Liver (tissue), 9 donors: ENCODE results near the gene CELF2. TPM values are rescaled to one million over a fixed set of nuclear protein-coding genes. Genes with fewer than 3 reads are reported as not detected.

Experiments used
- DNase-seq: peaks from one replicate; pipeline ENCODE4 v3.0.0-alpha.2; 2017; ENCODE audit warnings: low spot score
- H3K27ac ChIP-seq, 2 donors: one replicate each; pipeline ENCODE4 v1.7.0; 2013; ENCODE audit warnings: inconsistent platforms in 2 of 2, low read length in 2 of 2, control low read depth in 1 of 2, low read depth in 1 of 2, mild to moderate bottlenecking in 1 of 2
- H3K27me3 ChIP-seq, 4 donors: one replicate each; pipeline versions ENCODE4 v1.6.1 to v1.7.0; 2013; ENCODE audit warnings: low read length in 3 of 4, inconsistent platforms in 1 of 4, mild to moderate bottlenecking in 1 of 4, moderate library complexity in 1 of 4; ENCODE audit not compliant: control insufficient read depth in 4 of 4, insufficient read depth in 4 of 4
- H3K36me3 ChIP-seq, 4 donors: one replicate each; pipeline versions ENCODE4 v1.6.1 to v1.7.0; 2013; ENCODE audit warnings: low read length in 3 of 4, mild to moderate bottlenecking in 3 of 4, low read depth in 1 of 4, moderate library complexity in 1 of 4; ENCODE audit not compliant: control insufficient read depth in 4 of 4, insufficient read depth in 3 of 4
- H3K4me1 ChIP-seq, 4 donors: one replicate each; pipeline versions ENCODE4 v1.6.1 to v1.7.0; 2013; ENCODE audit warnings: low read length in 3 of 4, mild to moderate bottlenecking in 3 of 4, moderate library complexity in 1 of 4; ENCODE audit not compliant: control insufficient read depth in 4 of 4, insufficient read depth in 4 of 4
- H3K4me3 ChIP-seq, 3 donors: one replicate each; pipeline versions ENCODE4 v1.6.1 to v1.7.0; 2013; ENCODE audit warnings: low read length in 3 of 3, control low read depth in 1 of 3, low read depth in 1 of 3, mild to moderate bottlenecking in 1 of 3
- H3K9ac ChIP-seq, 2 donors: one replicate each; pipeline ENCODE4 v1.7.0; 2013; ENCODE audit warnings: low read length in 2 of 2, mild to moderate bottlenecking in 2 of 2, moderate library complexity in 2 of 2, control low read depth in 1 of 2, low read depth in 1 of 2
- H3K9me3 ChIP-seq, 4 donors: one replicate each; pipeline versions ENCODE4 v1.6.1 to v1.7.0; 2013; ENCODE audit warnings: low read length in 3 of 4; ENCODE audit not compliant: control insufficient read depth in 4 of 4
- EGR1 ChIP-seq, 2 donors: IDR thresholded peaks; 2 replicates each; pipeline ENCODE4 v1.6.1; 2016 to 2018; ENCODE audit warnings: antibody characterized with exemption in 2 of 2, low read depth in 2 of 2
- FOXA1 ChIP-seq: IDR thresholded peaks from 2 replicates; pipeline ENCODE4 v1.6.1; 2016; ENCODE audit warnings: antibody characterized with exemption
- FOXA2 ChIP-seq: IDR thresholded peaks from 2 replicates; pipeline ENCODE4 v1.6.1; 2016; ENCODE audit warnings: antibody characterized with exemption
- GABPA ChIP-seq, 2 donors: IDR thresholded peaks in 1 of 2; conservative IDR thresholded peaks in 1 of 2; 2 replicates each; pipeline ENCODE4 v1.6.1; 2016; ENCODE audit warnings: antibody characterized with exemption in 2 of 2, mild to moderate bottlenecking in 1 of 2, moderate library complexity in 1 of 2
- HNF4A ChIP-seq, 2 donors: conservative IDR thresholded peaks; 2 replicates each; pipeline ENCODE4 v1.6.1; 2016; ENCODE audit warnings: antibody characterized with exemption in 2 of 2, mild to moderate bottlenecking in 2 of 2
- HNF4G ChIP-seq: IDR thresholded peaks from 2 replicates; pipeline ENCODE4 v1.6.1; 2016; ENCODE audit warnings: antibody characterized with exemption
- JUND ChIP-seq, 2 donors: IDR thresholded peaks; 2 replicates each; pipeline ENCODE4 v1.6.1; 2016; ENCODE audit warnings: antibody characterized with exemption in 2 of 2
- NR2F2 ChIP-seq: IDR thresholded peaks from 2 replicates; pipeline ENCODE4 v1.6.1; 2016; ENCODE audit warnings: antibody characterized with exemption
- RAD21 ChIP-seq, 2 donors: IDR thresholded peaks; 2 replicates each; pipeline ENCODE4 v1.6.1; 2016; ENCODE audit warnings: antibody characterized with exemption in 2 of 2, mild to moderate bottlenecking in 2 of 2
- RXRA ChIP-seq, 2 donors: IDR thresholded peaks; 2 replicates each; pipeline ENCODE4 v1.6.1; 2017 to 2018; ENCODE audit warnings: antibody characterized with exemption in 2 of 2, mild to moderate bottlenecking in 1 of 2
- SP1 ChIP-seq: IDR thresholded peaks from 2 replicates; pipeline ENCODE4 v1.6.1; 2018; ENCODE audit warnings: antibody characterized with exemption, mild to moderate bottlenecking
- TAF1 ChIP-seq: conservative IDR thresholded peaks from 2 replicates; pipeline ENCODE4 v1.6.1; 2016; ENCODE audit warnings: antibody characterized with exemption, mild to moderate bottlenecking
- YY1 ChIP-seq: IDR thresholded peaks from 2 replicates; pipeline ENCODE4 v1.6.1; 2016; ENCODE audit warnings: antibody characterized with exemption, mild to moderate bottlenecking
- WGBS: extraction: QIAGEN DNeasy Blood & Tissue Kit; methylation state at CpG from one replicate; pipeline ENCODE4 v1.1.7; 2013; 5-methylcytosine and 5-hydroxymethylcytosine counted together
- polyA plus RNA-seq, 2 donors: library from polyadenylated mRNA; stranded (reverse) in 1 of 2; unstranded in 1 of 2; fragments of 200-250 nt in 1 of 2; fragments of >200 nt in 1 of 2; fragmentation: Nextera tagmentation in 1 of 2; extraction: Ambion mirVana in 1 of 2; gene quantifications; one replicate each; pipeline versions ENCODE4 v1.2.1 to v1.2.3, GENCODE V29; 2013 to 2015
- total RNA-seq, 2 donors: library from RNA; depleted of rRNA; stranded (reverse); fragments of >200 nt; gene quantifications; one replicate each; pipeline ENCODE4 v1.2.3, GENCODE V29; 2014
- TF ChIP-seq, protein P1 (sequence below): IDR thresholded peaks from 2 replicates; pipeline ENCODE4 v1.6.1; 2016; ENCODE audit warnings: antibody characterized with exemption
- TF ChIP-seq, protein P2 (sequence below): IDR thresholded peaks from 2 replicates; pipeline ENCODE4 v1.6.1; 2016; ENCODE audit warnings: antibody characterized with exemption
- TF ChIP-seq, protein P3 (sequence below): fragments of 150-350 bp; IDR thresholded peaks from 2 replicates; pipeline ENCODE4 v1.5.1; 2017; ENCODE audit warnings: improper control_type of control experiment, low read depth, low read length; ENCODE audit not compliant: missing input control
- TF ChIP-seq, protein P4 (sequence below): IDR thresholded peaks from 2 replicates; pipeline ENCODE4 v1.6.1; 2016; ENCODE audit warnings: antibody characterized with exemption
- TF ChIP-seq, protein P5 (sequence below): IDR thresholded peaks from 2 replicates; pipeline ENCODE4 v1.6.1; 2016; ENCODE audit warnings: antibody characterized with exemption, mild to moderate bottlenecking
- donor health status: healthy.
- donor health status: healthy.
- donor health status: healthy.
- donor health status: healthy.
- donor health status: healthy.

The CELF2 gene
- total and polyA plus RNA-seq, 4 donors: 1.4 to 8.5 (median 5.6) TPM

DNA sequence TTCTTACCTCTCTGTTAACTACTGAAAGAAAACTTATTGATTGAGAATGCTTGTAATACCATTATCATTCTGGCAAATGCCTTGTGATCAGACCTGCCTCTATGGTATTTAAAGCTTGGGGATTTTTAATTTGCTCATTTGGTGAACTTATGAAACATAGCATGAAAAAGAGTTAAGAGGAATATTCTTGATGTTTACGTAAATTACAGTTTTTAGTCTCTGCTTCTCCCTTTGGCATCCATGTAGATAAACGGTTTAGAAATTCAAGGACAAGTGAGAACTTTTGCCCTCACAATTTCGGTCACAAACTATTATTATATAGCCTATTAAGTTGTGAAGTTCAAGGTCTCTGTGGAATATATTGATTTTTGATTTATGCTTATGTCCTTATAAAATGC is 11.2 kb upstream of the CELF2 start:
- 56% methylated on average over 3 of the region's 3 CpGs for WGBS
- Histone ChIP-seq H3K36me3 (no peaks in the 10 kb centered on the region), H3K27ac (no peak overlapping the region), H3K4me3 (no peak overlapping the region), H3K9me3 (no peaks in the 10 kb centered on the region), H3K4me1 (no peaks in the 10 kb centered on the region), H3K9ac (no peak overlapping the region), H3K27me3 (peaks cover 0 to 4% (median 0%) of the 10 kb centered on the region in 4 donors)
- DNase-seq: no peak
- TF ChIP-seq FOXA2 (no peak), GABPA (IDR thresholded peaks at IDR 0.05 in 1 of 2, conservative IDR thresholded peaks at IDR 0.05 in 1 of 2) (no peak), EGR1 (IDR thresholded peaks at IDR 0.05; ENCODE audit: low read depth in 2 of 2) (no peak), RAD21 (IDR thresholded peaks at IDR 0.05) (no peak), HNF4A (conservative IDR thresholded peaks at IDR 0.05) (no peak), RXRA (IDR thresholded peaks at IDR 0.05) (no peak), FOXA1 (no peak)
- TF ChIP-seq, protein P1, sequence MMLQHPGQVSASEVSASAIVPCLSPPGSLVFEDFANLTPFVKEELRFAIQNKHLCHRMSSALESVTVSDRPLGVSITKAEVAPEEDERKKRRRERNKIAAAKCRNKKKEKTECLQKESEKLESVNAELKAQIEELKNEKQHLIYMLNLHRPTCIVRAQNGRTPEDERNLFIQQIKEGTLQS: no peak
- TF ChIP-seq, protein P2, sequence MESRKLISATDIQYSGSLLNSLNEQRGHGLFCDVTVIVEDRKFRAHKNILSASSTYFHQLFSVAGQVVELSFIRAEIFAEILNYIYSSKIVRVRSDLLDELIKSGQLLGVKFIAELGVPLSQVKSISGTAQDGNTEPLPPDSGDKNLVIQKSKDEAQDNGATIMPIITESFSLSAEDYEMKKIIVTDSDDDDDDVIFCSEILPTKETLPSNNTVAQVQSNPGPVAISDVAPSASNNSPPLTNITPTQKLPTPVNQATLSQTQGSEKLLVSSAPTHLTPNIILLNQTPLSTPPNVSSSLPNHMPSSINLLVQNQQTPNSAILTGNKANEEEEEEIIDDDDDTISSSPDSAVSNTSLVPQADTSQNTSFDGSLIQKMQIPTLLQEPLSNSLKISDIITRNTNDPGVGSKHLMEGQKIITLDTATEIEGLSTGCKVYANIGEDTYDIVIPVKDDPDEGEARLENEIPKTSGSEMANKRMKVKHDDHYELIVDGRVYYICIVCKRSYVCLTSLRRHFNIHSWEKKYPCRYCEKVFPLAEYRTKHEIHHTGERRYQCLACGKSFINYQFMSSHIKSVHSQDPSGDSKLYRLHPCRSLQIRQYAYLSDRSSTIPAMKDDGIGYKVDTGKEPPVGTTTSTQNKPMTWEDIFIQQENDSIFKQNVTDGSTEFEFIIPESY: no peak
- TF ChIP-seq, protein P3, sequence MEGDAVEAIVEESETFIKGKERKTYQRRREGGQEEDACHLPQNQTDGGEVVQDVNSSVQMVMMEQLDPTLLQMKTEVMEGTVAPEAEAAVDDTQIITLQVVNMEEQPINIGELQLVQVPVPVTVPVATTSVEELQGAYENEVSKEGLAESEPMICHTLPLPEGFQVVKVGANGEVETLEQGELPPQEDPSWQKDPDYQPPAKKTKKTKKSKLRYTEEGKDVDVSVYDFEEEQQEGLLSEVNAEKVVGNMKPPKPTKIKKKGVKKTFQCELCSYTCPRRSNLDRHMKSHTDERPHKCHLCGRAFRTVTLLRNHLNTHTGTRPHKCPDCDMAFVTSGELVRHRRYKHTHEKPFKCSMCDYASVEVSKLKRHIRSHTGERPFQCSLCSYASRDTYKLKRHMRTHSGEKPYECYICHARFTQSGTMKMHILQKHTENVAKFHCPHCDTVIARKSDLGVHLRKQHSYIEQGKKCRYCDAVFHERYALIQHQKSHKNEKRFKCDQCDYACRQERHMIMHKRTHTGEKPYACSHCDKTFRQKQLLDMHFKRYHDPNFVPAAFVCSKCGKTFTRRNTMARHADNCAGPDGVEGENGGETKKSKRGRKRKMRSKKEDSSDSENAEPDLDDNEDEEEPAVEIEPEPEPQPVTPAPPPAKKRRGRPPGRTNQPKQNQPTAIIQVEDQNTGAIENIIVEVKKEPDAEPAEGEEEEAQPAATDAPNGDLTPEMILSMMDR: no peak
- TF ChIP-seq, protein P4, sequence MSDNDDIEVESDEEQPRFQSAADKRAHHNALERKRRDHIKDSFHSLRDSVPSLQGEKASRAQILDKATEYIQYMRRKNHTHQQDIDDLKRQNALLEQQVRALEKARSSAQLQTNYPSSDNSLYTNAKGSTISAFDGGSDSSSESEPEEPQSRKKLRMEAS: no peak

DNA sequence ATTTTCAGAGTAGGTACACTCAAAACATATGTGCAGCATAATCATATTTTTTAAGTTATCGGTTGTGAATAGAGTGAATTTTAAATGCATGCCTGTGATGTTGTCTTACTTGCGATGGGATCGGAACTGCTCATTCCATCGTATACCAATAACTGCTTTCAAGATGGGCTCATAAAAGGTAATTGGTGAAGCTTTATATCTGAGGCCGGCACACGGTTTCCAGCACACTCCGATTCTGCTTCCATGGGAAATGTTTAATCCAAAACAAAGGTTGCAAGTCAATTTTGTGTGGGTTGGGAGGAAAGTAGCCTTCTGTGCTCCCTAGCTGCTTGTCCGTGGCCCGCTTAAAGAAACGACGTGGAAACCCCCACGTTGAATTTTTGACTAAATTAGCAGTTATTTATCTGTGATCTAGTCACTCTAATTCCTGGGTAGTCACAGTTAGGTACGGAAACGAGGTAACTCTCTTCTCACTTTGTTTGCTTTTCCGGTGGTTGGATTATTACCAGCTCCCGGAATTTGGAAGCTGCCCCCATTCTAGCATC is 10.1 kb upstream of the CELF2 start:
- Histone ChIP-seq H3K27me3 (peaks cover 0 to 4% (median 0%) of the 10 kb centered on the region in 4 donors), H3K4me3 (no peak overlapping the region), H3K36me3 (no peaks in the 10 kb centered on the region), H3K4me1 (no peaks in the 10 kb centered on the region), H3K9me3 (no peaks in the 10 kb centered on the region), H3K27ac (no peak overlapping the region), H3K9ac (no peak overlapping the region)
- DNase-seq: no peak
- TF ChIP-seq, protein P5, sequence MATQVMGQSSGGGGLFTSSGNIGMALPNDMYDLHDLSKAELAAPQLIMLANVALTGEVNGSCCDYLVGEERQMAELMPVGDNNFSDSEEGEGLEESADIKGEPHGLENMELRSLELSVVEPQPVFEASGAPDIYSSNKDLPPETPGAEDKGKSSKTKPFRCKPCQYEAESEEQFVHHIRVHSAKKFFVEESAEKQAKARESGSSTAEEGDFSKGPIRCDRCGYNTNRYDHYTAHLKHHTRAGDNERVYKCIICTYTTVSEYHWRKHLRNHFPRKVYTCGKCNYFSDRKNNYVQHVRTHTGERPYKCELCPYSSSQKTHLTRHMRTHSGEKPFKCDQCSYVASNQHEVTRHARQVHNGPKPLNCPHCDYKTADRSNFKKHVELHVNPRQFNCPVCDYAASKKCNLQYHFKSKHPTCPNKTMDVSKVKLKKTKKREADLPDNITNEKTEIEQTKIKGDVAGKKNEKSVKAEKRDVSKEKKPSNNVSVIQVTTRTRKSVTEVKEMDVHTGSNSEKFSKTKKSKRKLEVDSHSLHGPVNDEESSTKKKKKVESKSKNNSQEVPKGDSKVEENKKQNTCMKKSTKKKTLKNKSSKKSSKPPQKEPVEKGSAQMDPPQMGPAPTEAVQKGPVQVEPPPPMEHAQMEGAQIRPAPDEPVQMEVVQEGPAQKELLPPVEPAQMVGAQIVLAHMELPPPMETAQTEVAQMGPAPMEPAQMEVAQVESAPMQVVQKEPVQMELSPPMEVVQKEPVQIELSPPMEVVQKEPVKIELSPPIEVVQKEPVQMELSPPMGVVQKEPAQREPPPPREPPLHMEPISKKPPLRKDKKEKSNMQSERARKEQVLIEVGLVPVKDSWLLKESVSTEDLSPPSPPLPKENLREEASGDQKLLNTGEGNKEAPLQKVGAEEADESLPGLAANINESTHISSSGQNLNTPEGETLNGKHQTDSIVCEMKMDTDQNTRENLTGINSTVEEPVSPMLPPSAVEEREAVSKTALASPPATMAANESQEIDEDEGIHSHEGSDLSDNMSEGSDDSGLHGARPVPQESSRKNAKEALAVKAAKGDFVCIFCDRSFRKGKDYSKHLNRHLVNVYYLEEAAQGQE: no peak
- no peak for TF ChIP-seq GABPA (IDR thresholded peaks at IDR 0.05 in 1 of 2, conservative IDR thresholded peaks at IDR 0.05 in 1 of 2)
- no peak for TF ChIP-seq RXRA (IDR thresholded peaks at IDR 0.05)
- TF ChIP-seq, protein P2: no peak
- no peak for TF ChIP-seq SP1
- no peak for TF ChIP-seq JUND (IDR thresholded peaks at IDR 0.05)
- TF ChIP-seq, protein P3: no peak
- TF ChIP-seq, protein P1: no peak
- no peak for TF ChIP-seq YY1
- no peak for TF ChIP-seq HNF4G
- TF ChIP-seq FOXA2: no peak
- TF ChIP-seq HNF4A (conservative IDR thresholded peaks at IDR 0.05): no peak
- no peak for TF ChIP-seq FOXA1
- TF ChIP-seq RAD21 (IDR thresholded peaks at IDR 0.05): no peak
- TF ChIP-seq NR2F2: no peak
- no peak for TF ChIP-seq TAF1
- no peak for TF ChIP-seq EGR1 (IDR thresholded peaks at IDR 0.05; ENCODE audit: low read depth in 2 of 2)
- 79% methylated on average over 16 of the region's 16 CpGs for WGBS
